HCT116 (cell line): ENCODE measurements around the gene ECSCR. TPM values are rescaled to one million over a fixed set of nuclear protein-coding genes. Genes with fewer than 3 reads are reported as not detected.

Source experiments
- ATAC-seq: fragments of 200-7000 bp; cut with Tn5 transposase; 2 replicates; pipeline ENCODE4 v1.9.1; 2020; ENCODE audit warnings: mild to moderate bottlenecking, moderate library complexity
- BruUV-seq: library from RNA; stranded (reverse); fragments of 400-500 nt; replicated peaks from 2 replicates; lab custom pipeline; 2021; lab: Mats Ljungman, UMichigan
- CTCF ChIA-PET: fragments of 300-600 bp; sonication (Branson Sonifier 250); formaldehyde crosslinking; loops from one replicate; lab custom pipeline; 2021; ENCODE audit warnings: antibody characterized with exemption; lab: Charles Lee
- POLR2A ChIA-PET: fragments of 300-600, 350-600 bp; sonication (Branson Sonifier 250); formaldehyde crosslinking; loops from one replicate; lab custom pipeline; 2021; ENCODE audit warnings: antibody characterized with exemption; lab: Charles Lee
- RAD21 ChIA-PET, 2 experiments: fragments of 300-600 bp; sonication (Branson Sonifier 250); formaldehyde crosslinking; loops; one replicate each; lab custom pipeline; 2023; ENCODE audit warnings: low total read pairs in 2 of 2; ENCODE audit not compliant: uncharacterized antibody in 2 of 2, unreplicated experiment in 2 of 2, low non-redundant PET in 1 of 2; lab: Charles Lee
- DNase-seq: peaks from one replicate; pipeline ENCODE4 v3.0.0-alpha.2; 2010; ENCODE audit warnings: low read depth, low spot score
- H2AFZ ChIP-seq: fragments of 200-600 bp; shearing (Covaris generic), sonication (generic); 2 replicates; pipeline ENCODE4 v1.6.1; 2017; ENCODE audit warnings: low read depth, mixed run types, mixed read lengths, antibody characterized with exemption, low read length; ENCODE audit not compliant: poor library complexity, severe bottlenecking
- H3K27ac ChIP-seq: 2 replicates; pipeline ENCODE4 v1.5.1; 2012; ENCODE audit warnings: low read depth, low read length
- H3K27me3 ChIP-seq: fragments of 200-600 bp; sonication (generic); 2 replicates; pipeline ENCODE4 v1.6.1; 2016; ENCODE audit warnings: mixed run types, low read length, mixed read lengths; ENCODE audit not compliant: insufficient read depth
- H3K36me3 ChIP-seq, 2 experiments: fragments of 200-500 bp in 1 of 2; fragments of 200-600 bp in 1 of 2; sonication (Bioruptor generic) in 1 of 2; sonication (generic) in 1 of 2; 2 replicates each; pipeline versions ENCODE4 v1.5.1 to v1.6.1; 2014 to 2016; ENCODE audit warnings: low read length in 2 of 2, inconsistent platforms in 1 of 2, mixed read lengths in 1 of 2, mixed run types in 1 of 2; ENCODE audit not compliant: insufficient read depth in 2 of 2, control insufficient read depth in 1 of 2
- H3K4me1 ChIP-seq, 2 experiments: fragments of 200-600 bp in 1 of 2; sonication (generic) in 1 of 2; 2 replicates each; pipeline versions ENCODE4 v1.5.1 to v1.6.1; 2012 to 2017; ENCODE audit warnings: low read length in 2 of 2, inconsistent platforms in 1 of 2, mild to moderate bottlenecking in 1 of 2, mixed read lengths in 1 of 2, mixed run types in 1 of 2, moderate library complexity in 1 of 2; ENCODE audit not compliant: insufficient read depth in 2 of 2, control insufficient read depth in 1 of 2
- H3K4me2 ChIP-seq: fragments of 200-600 bp; sonication (generic); 2 replicates; pipeline ENCODE4 v1.6.1; 2017; ENCODE audit warnings: mixed run types, low read length, mixed read lengths
- H3K4me3 ChIP-seq, 2 experiments: fragments of 200-600 bp in 1 of 2; sonication (generic) in 1 of 2; replicated peaks in 1 of 2; 2 replicates each; pipeline ENCODE4 v1.5.1; 2011 to 2016; ENCODE audit warnings: low read length in 2 of 2, control low read depth in 1 of 2, low read depth in 1 of 2, mild to moderate bottlenecking in 1 of 2, mixed read lengths in 1 of 2, mixed run types in 1 of 2
- H3K79me2 ChIP-seq: fragments of 200-600 bp; sonication (generic); 2 replicates; pipeline ENCODE4 v1.6.1; 2017; ENCODE audit warnings: mild to moderate bottlenecking, mixed run types, low read length, moderate library complexity, mixed read lengths; ENCODE audit not compliant: insufficient read depth
- H3K9ac ChIP-seq: fragments of 200-600 bp; sonication (generic); 2 replicates; pipeline ENCODE4 v1.6.1; 2016; ENCODE audit warnings: low read length, mixed read lengths
- H3K9me2 ChIP-seq: fragments of 200-600 bp; sonication (generic), shearing (Covaris generic); 2 replicates; pipeline ENCODE4 v1.6.1; 2017; ENCODE audit warnings: mixed run types, mild to moderate bottlenecking, moderate library complexity; ENCODE audit not compliant: insufficient read depth
- H3K9me3 ChIP-seq, 2 experiments: fragments of 200-500 bp in 1 of 2; fragments of 200-600 bp in 1 of 2; sonication (Bioruptor generic) in 1 of 2; sonication (generic) in 1 of 2; 2 replicates each; pipeline ENCODE4 v1.6.1; 2014 to 2017; ENCODE audit warnings: low read length in 2 of 2, mixed read lengths in 2 of 2, inconsistent platforms in 1 of 2, low read depth in 1 of 2, mild to moderate bottlenecking in 1 of 2, mixed run types in 1 of 2, moderate library complexity in 1 of 2; ENCODE audit not compliant: control insufficient read depth in 1 of 2, insufficient read depth in 1 of 2
- H4K20me1 ChIP-seq: fragments of 200-600 bp; sonication (generic), shearing (Covaris generic); 2 replicates; pipeline ENCODE4 v1.6.1; 2017; ENCODE audit warnings: mixed run types, mild to moderate bottlenecking, moderate library complexity; ENCODE audit not compliant: insufficient read depth
- ATF3 ChIP-seq: IDR thresholded peaks from 2 replicates; pipeline ENCODE4 v1.6.1; 2012
- CTCF ChIP-seq, 3 experiments: fragments of 200-600 bp in 1 of 3; sonication (generic) in 1 of 3; IDR thresholded peaks in 2 of 3; conservative IDR thresholded peaks in 1 of 3; 2 replicates each; pipeline ENCODE4 v1.5.1; 2012 to 2017; ENCODE audit warnings: low read depth in 2 of 3, low read length in 2 of 3, antibody characterized with exemption in 1 of 3, borderline replicate concordance in 1 of 3, control low read depth in 1 of 3, mild to moderate bottlenecking in 1 of 3, mixed read lengths in 1 of 3, mixed run types in 1 of 3, moderate library complexity in 1 of 3; ENCODE audit not compliant: insufficient read depth in 1 of 3
- EZH2 ChIP-seq: fragments of 200-600 bp; sonication (generic); IDR thresholded peaks from 2 replicates; pipeline ENCODE4 v1.6.1; 2017; ENCODE audit warnings: antibody characterized with exemption, mixed run types
- EZH2phosphoT487 ChIP-seq: fragments of 200-600 bp; IDR thresholded peaks from 2 replicates; pipeline ENCODE4 v1.6.1; 2018; ENCODE audit warnings: antibody characterized with exemption, borderline replicate concordance
- MAX ChIP-seq: IDR thresholded peaks from 2 replicates; pipeline ENCODE4 v1.6.1; 2012
- SP1 ChIP-seq: IDR thresholded peaks from 2 replicates; pipeline ENCODE4 v1.6.1; 2012; ENCODE audit warnings: low read depth
- SRF ChIP-seq: IDR thresholded peaks from 2 replicates; pipeline ENCODE4 v1.6.1; 2012; ENCODE audit warnings: low read depth
- YY1 ChIP-seq: IDR thresholded peaks from 2 replicates; pipeline ENCODE4 v1.6.1; 2011; ENCODE audit warnings: low read length, low read depth, moderate library complexity, mild to moderate bottlenecking; ENCODE audit not compliant: insufficient replicate concordance; ENCODE audit errors: extremely low read depth
- ZFX ChIP-seq: fragments of 450-650 bp; IDR thresholded peaks from 2 replicates; pipeline ENCODE4 v1.6.1; 2017
- intact Hi-C: fragments of 100-400 bp; cut with micrococcal nuclease; formaldehyde crosslinking; loops from 2 replicates; pipeline ENCODE4 v1.10.0; 2022
- total RNA-seq: library from RNA; stranded (reverse); gene quantifications from one replicate; pipeline ENCODE4 v1.2.1, GENCODE V29; 2021; ENCODE audit not compliant: unreplicated experiment

ECSCR gene
- total RNA-seq, 1 experiment from 2014 or later, result not detected

GRCh38 chr5:139415869-139416268 is 46.7 kb downstream of the ECSCR start:
- POLR2A ChIA-PET, result no interaction called here
- ATAC-seq, result no peak
- no peak for TF ChIP-seq ATF3
- TF ChIP-seq, all 23 proteins: peak for 0
- no peaks in the 10 kb centered on the region for H4K20me1 ChIP-seq
- no peaks in the 10 kb centered on the region for H3K9me2 ChIP-seq
- no peak for DNase-seq
- H3K4me3 ChIP-seq, result no peak overlapping the region
- BruUV-seq, result no TSS peak
- peaks cover 3 to 18% of the 10 kb centered on the region in 2 experiments; a peak in 3 of 4 replicates for H3K4me1 ChIP-seq
- H3K9ac ChIP-seq, result no peak overlapping the region
- RAD21 ChIA-PET, result no interaction called here
- no peaks in the 10 kb centered on the region for H3K9me3 ChIP-seq
- no peak overlapping the region for H2AFZ ChIP-seq
- no peak overlapping the region for H3K27ac ChIP-seq
- intact Hi-C loops, result no loop called here
- CTCF ChIA-PET, result no interaction called here
- H3K4me2 ChIP-seq, result no peak overlapping the region
- no peaks in the 10 kb centered on the region for H3K36me3 ChIP-seq
- no peaks in the 10 kb centered on the region for H3K27me3 ChIP-seq
- H3K79me2 ChIP-seq, result no peaks in the 10 kb centered on the region

- H3K27me3 ChIP-seq, result no peaks in the 10 kb centered on the region
- BruUV-seq, result no TSS peak
- no peak overlapping the region for H3K27ac ChIP-seq
- no peak overlapping the region for H3K9ac ChIP-seq
- H3K36me3 ChIP-seq, result no peaks in the 10 kb centered on the region
- POLR2A ChIA-PET, result no interaction called here
- H3K79me2 ChIP-seq, result no peaks in the 10 kb centered on the region
- ATAC-seq (no peak), DNase-seq (no peak)
- H4K20me1 ChIP-seq, result no peaks in the 10 kb centered on the region
- CTCF ChIA-PET, result no interaction called here
- no peaks in the 10 kb centered on the region for H3K9me3 ChIP-seq
- H3K9me2 ChIP-seq, result no peaks in the 10 kb centered on the region
- RAD21 ChIA-PET, result no interaction called here
- TF ChIP-seq SP1, result no peak
- TF ChIP-seq EZH2, result no peak
- TF ChIP-seq SRF, result no peak
- no peak for TF ChIP-seq ZFX
- TF ChIP-seq MAX, result no peak
- TF ChIP-seq CTCF (IDR thresholded peaks at IDR 0.05 in 2 of 3, conservative IDR thresholded peaks at IDR 0.05 in 1 of 3; ENCODE audit: borderline replicate concordance in 1 of 3, insufficient read depth in 1 of 3, low read depth in 2 of 3, low read length in 2 of 3), result no peak
- TF ChIP-seq EZH2phosphoT487, result no peak
- no peak for TF ChIP-seq YY1
- TF ChIP-seq, all 23 proteins: peak for 0
- intact Hi-C loops, result no loop called here
- Histone ChIP-seq H3K4me1 (peaks cover 3 to 18% of the 10 kb centered on the region in 2 experiments; a peak in 3 of 4 replicates), H2AFZ (no peak overlapping the region), H3K4me3 (no peak overlapping the region), H3K4me2 (no peak overlapping the region)
Measured at GRCh38 chr5:139415221-139415861, 47.2 kb downstream of the ECSCR start.
